Panc1 (cell line): ENCODE data around the gene GDPD3. TPM values are rescaled to one million over a fixed set of nuclear protein-coding genes. Genes with fewer than 3 reads are reported as not detected.

ENCODE experiments used
- ATAC-seq: fragments of 200-7000 bp; cut with Tn5 transposase; 2 replicates; pipeline ENCODE4 v1.9.1; 2020; ENCODE audit warnings: mild to moderate bottlenecking, moderate library complexity
- BruUV-seq: library from RNA; stranded (reverse); fragments of 400-500 nt; replicated peaks from 2 replicates; lab custom pipeline; 2021; lab: Mats Ljungman, UMichigan
- CTCF ChIA-PET: fragments of 300-600 bp; sonication (Branson Sonifier 250); formaldehyde crosslinking; loops from one replicate; lab custom pipeline; 2022; ENCODE audit warnings: antibody characterized with exemption; lab: Charles Lee
- POLR2A ChIA-PET: fragments of 300-600 bp; sonication (Branson Sonifier 250); formaldehyde crosslinking; loops from one replicate; lab custom pipeline; 2022; ENCODE audit warnings: antibody characterized with exemption; lab: Charles Lee
- DNase-seq: peaks from one replicate; pipeline ENCODE4 v3.0.0-alpha.2; 2010; ENCODE audit warnings: low read depth, low spot score
- H3K27ac ChIP-seq: 2 replicates; pipeline ENCODE4 v1.5.1; 2011; ENCODE audit warnings: mild to moderate bottlenecking, low read length, inconsistent platforms
- H3K27me3 ChIP-seq: fragments of 200-500 bp; sonication (Bioruptor generic); 2 replicates; pipeline ENCODE4 v1.6.0; 2014; ENCODE audit warnings: low read length, inconsistent platforms; ENCODE audit not compliant: control insufficient read depth, insufficient read depth
- H3K36me3 ChIP-seq: fragments of 200-500 bp; sonication (Bioruptor generic); 2 replicates; pipeline ENCODE4 v1.5.1; 2014; ENCODE audit warnings: inconsistent platforms, mild to moderate bottlenecking, low read length, moderate library complexity; ENCODE audit not compliant: control insufficient read depth, insufficient read depth
- H3K4me1 ChIP-seq: 2 replicates; pipeline ENCODE4 v1.5.1; 2011; ENCODE audit warnings: inconsistent platforms, mild to moderate bottlenecking, low read length, moderate library complexity; ENCODE audit not compliant: control insufficient read depth, insufficient read depth
- H3K4me3 ChIP-seq, 2 experiments: 2 replicates each; pipeline ENCODE4 v1.5.1; 2011 to 2012; ENCODE audit warnings: low read depth in 2 of 2, low read length in 2 of 2, mild to moderate bottlenecking in 2 of 2, inconsistent platforms in 1 of 2, moderate library complexity in 1 of 2
- H3K9me3 ChIP-seq: fragments of 200-500 bp; sonication (Bioruptor generic); 2 replicates; pipeline ENCODE4 v1.5.1; 2014; ENCODE audit warnings: low read depth, mild to moderate bottlenecking, inconsistent platforms, low read length, moderate library complexity; ENCODE audit not compliant: control insufficient read depth, insufficient read depth
- CTCF ChIP-seq: fragments of 450-650 bp; IDR thresholded peaks from 2 replicates; pipeline ENCODE4 v1.5.1; 2017; ENCODE audit warnings: mild to moderate bottlenecking
- POLR2AphosphoS5 ChIP-seq: IDR thresholded peaks from 2 replicates; pipeline ENCODE4 v1.6.1; 2012; ENCODE audit warnings: mild to moderate bottlenecking, low read depth, low read length, moderate library complexity
- REST ChIP-seq, 2 experiments: IDR thresholded peaks; 2 replicates each; pipeline ENCODE4 v1.6.1; 2011 to 2012; ENCODE audit warnings: low read depth in 2 of 2, control low read depth in 1 of 2, low read length in 1 of 2, mild to moderate bottlenecking in 1 of 2, moderate library complexity in 1 of 2; ENCODE audit not compliant: insufficient read depth in 1 of 2
- SIN3A ChIP-seq: IDR thresholded peaks from 2 replicates; pipeline ENCODE4 v1.6.1; 2012; ENCODE audit warnings: low read depth, mild to moderate bottlenecking, low read length, moderate library complexity, borderline replicate concordance; ENCODE audit not compliant: insufficient read depth
- TCF7L2 ChIP-seq: IDR thresholded peaks from 2 replicates; pipeline ENCODE4 v1.6.1; 2011; ENCODE audit warnings: mild to moderate bottlenecking, low read depth, low read length, inconsistent platforms
- in situ Hi-C: cut with HindIII; loops from 2 replicates; pipeline ENCODE4 v1.10.0; 2016; ENCODE audit warnings: low sequenced_read_pairs, low pct_unique_long_range_greater_than_20kb
- intact Hi-C: fragments of 100-400 bp; cut with micrococcal nuclease; formaldehyde crosslinking; loops from one replicate; pipeline ENCODE4 v1.10.0; 2022; ENCODE audit not compliant: unreplicated experiment
- total RNA-seq: library from RNA; stranded (reverse); gene quantifications from one replicate; pipeline ENCODE4 v1.2.1, GENCODE V29; 2021; ENCODE audit not compliant: unreplicated experiment

GDPD3 gene
- total RNA-seq, 1 experiment from 2014 or later, result 2.5 TPM

- H3K27ac ChIP-seq, result no peak overlapping the region
- no peak for DNase-seq
- in situ Hi-C loops, result no loop called here
- BruUV-seq, result no TSS peak
- peaks cover 5% of the 10 kb centered on the region; the same call in 1 of the 2 replicates for H3K36me3 ChIP-seq
- H3K4me1 ChIP-seq, result peaks cover 13% of the 10 kb centered on the region
- H3K9me3 ChIP-seq, result no peaks in the 10 kb centered on the region
- intact Hi-C loops, result no loop called here
- TF ChIP-seq POLR2AphosphoS5, result no peak
- TF ChIP-seq REST (IDR thresholded peaks at IDR 0.05; ENCODE audit: insufficient read depth in 1 of 2, low read depth in 2 of 2, low read length in 1 of 2), result no peak
- no peak for TF ChIP-seq TCF7L2
- no peak for TF ChIP-seq CTCF
- TF ChIP-seq SIN3A, result no peak
- no peaks in the 10 kb centered on the region for H3K27me3 ChIP-seq
- POLR2A ChIA-PET, result interaction anchor here (0.7 kb wide), 1 partner anchor 45 kb away, joined by 4 read pairs; the partner anchor contains the start of gene MAPK3
- CTCF ChIA-PET, result interaction anchor here (0.9 kb wide), 1 partner anchor 13 kb away, joined by 4 read pairs; the partner anchor contains the start of gene TBX6
- no peak for ATAC-seq
- no peak overlapping the region for H3K4me3 ChIP-seq
Observed at GRCh38 chr16:30078744-30079143, 34.6 kb downstream of the GDPD3 start.

GRCh38 chr16:30077656-30078055, 35.7 kb downstream of the GDPD3 start:
- Histone ChIP-seq H3K36me3 (peaks cover 5% of the 10 kb centered on the region; the same call in 1 of the 2 replicates), H3K9me3 (no peaks in the 10 kb centered on the region), H3K27ac (peak overlapping the region; percentile 92; the same call in 1 of the 2 replicates), H3K4me1 (peaks cover 13% of the 10 kb centered on the region), H3K4me3 (peak overlapping the region; percentile 87 to 88; a peak in 3 of 4 replicates), H3K27me3 (no peaks in the 10 kb centered on the region)
- no peak for TF ChIP-seq REST (IDR thresholded peaks at IDR 0.05; ENCODE audit: insufficient read depth in 1 of 2, low read depth in 2 of 2, low read length in 1 of 2)
- no peak for TF ChIP-seq SIN3A
- TF ChIP-seq CTCF, result no peak
- no peak for TF ChIP-seq TCF7L2
- TF ChIP-seq POLR2AphosphoS5, result no peak
- intact Hi-C loops, result no loop called here
- in situ Hi-C loops, result no loop called here
- no TSS peak for BruUV-seq
- no peak for DNase-seq
- POLR2A ChIA-PET, result no interaction called here
- CTCF ChIA-PET, result interaction anchor here (0.6 kb wide), 1 partner anchor 47 kb away, joined by 13 read pairs; the partner anchor contains the start of gene TLCD3B
- no peak for ATAC-seq
